Measurements from ENCODE around the gene TREML1.
A peak's percentile ranks its signal among the peaks of the same experiment; 100 is the strongest.
"Not testable (repeated sequence)": the region's sequence is repeated elsewhere in the genome, so short reads cannot be mapped to it uniquely, and the experiment has no call there.

The TREML1 gene

GRCh38 chr6:41153992-41154625 lies at the start of gene TREML1:
Gene TREML1 (minus strand): TSS chr6:41154347. CDS start chr6:41154288, 59 bp downstream.
- DNase-seq (ENCODE audit: low read depth), result no peak

- DNase-seq (ENCODE audit: low read depth), result no peak
Observed at GRCh38 chr6:41201764-41202173, 47.6 kb upstream of the TREML1 start.

- no peak for DNase-seq (ENCODE audit: low read depth)
Observed at GRCh38 chr6:41200901-41201763, 47.0 kb upstream of the TREML1 start, which contains the start of gene TREML2. Gene TREML2 (minus strand): TSS chr6:41201149. CDS start chr6:41201008, 141 bp downstream.

GRCh38 chr6:41200296-41200900 lies 46.3 kb upstream of the TREML1 start:
- peak; percentile 35 for DNase-seq (ENCODE audit: low read depth)

GRCh38 chr6:41199552-41200246 lies 45.6 kb upstream of the TREML1 start:
- DNase-seq (ENCODE audit: low read depth), result no peak

- DNase-seq (ENCODE audit: low read depth), result no peak
Observed at GRCh38 chr6:41197234-41197633, 43.1 kb upstream of the TREML1 start.

GRCh38 chr6:41194386-41194785 lies 40.2 kb upstream of the TREML1 start:
- no peak for DNase-seq (ENCODE audit: low read depth)

- no peak for DNase-seq (ENCODE audit: low read depth)
Observed at GRCh38 chr6:41193884-41194283, 39.7 kb upstream of the TREML1 start.

GRCh38 chr6:41193171-41193734 lies 39.1 kb upstream of the TREML1 start:
- DNase-seq (ENCODE audit: low read depth), result no peak

GRCh38 chr6:41191569-41191968 lies 37.4 kb upstream of the TREML1 start:
- DNase-seq (ENCODE audit: low read depth), result no peak

- DNase-seq (ENCODE audit: low read depth), result no peak
Observed at GRCh38 chr6:41190791-41191190, 36.6 kb upstream of the TREML1 start.

GRCh38 chr6:41189967-41190366 lies 35.8 kb upstream of the TREML1 start:
- no peak for DNase-seq (ENCODE audit: low read depth)

GRCh38 chr6:41189046-41189445 lies 34.9 kb upstream of the TREML1 start:
- DNase-seq (ENCODE audit: low read depth), result not testable (repeated sequence)

GRCh38 chr6:41187924-41188886 lies 34.1 kb upstream of the TREML1 start:
- DNase-seq (ENCODE audit: low read depth), result no peak

GRCh38 chr6:41186031-41186562 lies 31.9 kb upstream of the TREML1 start:
- no peak for DNase-seq (ENCODE audit: low read depth)

- no peak for DNase-seq (ENCODE audit: low read depth)
Observed at GRCh38 chr6:41184761-41185160, 30.6 kb upstream of the TREML1 start.

GRCh38 chr6:41182069-41183034 lies 28.2 kb upstream of the TREML1 start:
- DNase-seq (ENCODE audit: low read depth), result peak; percentile 33

- no peak for DNase-seq (ENCODE audit: low read depth)
Observed at GRCh38 chr6:41181566-41181965, 27.4 kb upstream of the TREML1 start.

- DNase-seq (ENCODE audit: low read depth), result no peak
Observed at GRCh38 chr6:41179163-41179562, 25.0 kb upstream of the TREML1 start.
